ENCODE data around the gene ME3.

ME3 gene

DNA sequence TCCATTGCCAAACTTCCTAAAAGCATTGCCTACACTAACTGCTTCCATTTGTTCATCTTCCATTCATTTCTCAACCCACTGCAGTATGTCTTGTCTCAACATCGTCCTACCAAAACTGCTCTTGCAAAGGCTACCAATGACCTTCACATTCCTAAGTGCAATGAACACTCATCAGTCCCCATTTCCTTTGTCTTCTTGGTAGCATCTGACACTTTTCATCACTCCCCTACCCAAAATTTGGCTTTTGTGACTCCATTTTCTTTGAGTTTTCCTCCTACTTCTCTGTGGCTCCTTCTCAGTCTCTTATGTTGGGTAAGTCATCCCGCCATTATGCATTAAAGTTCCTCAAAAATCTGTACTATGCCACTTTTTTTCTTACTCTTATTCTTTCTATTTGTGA is 162.3 kb downstream of the ME3 start:
- no peak for DNase-seq

GRCh38 chr11:86509588-86509974 is 162.8 kb downstream of the ME3 start:
- no peak for DNase-seq

GRCh38 chr11:86508604-86509587 is 163.5 kb downstream of the ME3 start:
- no peak for DNase-seq

DNA sequence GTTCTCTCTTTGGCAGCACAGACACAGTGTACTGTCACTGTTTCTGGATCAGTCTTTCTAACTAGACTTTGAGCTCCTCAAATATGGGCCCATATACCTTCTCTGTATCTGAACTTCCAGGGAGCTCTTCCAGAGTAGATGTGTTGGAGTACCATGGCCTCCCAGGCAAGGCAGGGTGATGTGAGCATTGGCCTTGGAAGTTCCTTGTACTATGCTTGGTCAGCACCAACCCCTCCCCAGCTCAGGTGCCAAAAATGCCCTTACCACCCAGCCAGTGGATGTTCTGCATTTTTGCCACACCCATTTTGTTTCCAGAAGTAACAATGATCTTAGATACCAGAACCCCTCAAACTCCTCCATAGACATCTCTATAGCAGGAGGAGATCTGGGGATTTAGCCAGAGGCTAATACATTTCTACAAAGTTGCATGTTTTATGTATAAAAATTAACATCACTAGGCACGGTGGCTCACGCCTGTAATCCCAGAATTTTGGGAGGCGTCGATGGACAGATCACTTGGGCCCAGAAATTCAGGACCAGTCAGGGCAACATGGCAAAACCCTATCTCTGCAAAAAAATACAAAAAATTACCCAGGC is 165.1 kb downstream of the ME3 start:
- no peak for DNase-seq

DNA sequence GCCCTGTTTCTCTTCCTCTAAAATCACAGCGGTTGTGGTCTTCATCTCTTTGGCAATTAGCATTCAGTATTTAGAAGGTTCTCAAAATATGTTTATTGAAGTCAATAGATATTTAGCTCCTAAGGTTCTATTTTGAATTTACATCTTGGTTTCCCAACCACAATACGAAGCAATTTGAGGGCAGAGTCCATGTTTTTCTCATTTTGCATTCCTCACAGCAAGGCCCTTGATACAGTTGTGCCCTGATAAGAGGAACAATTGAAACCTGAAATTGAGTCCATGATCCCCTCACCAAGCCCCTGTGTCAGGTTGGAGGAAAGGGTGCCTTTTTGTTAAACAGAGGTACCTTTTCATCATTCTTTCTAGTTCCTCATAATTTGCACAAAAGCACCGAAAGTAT is 166.2 kb downstream of the ME3 start:
- no peak for DNase-seq

- no peak for DNase-seq
Observed at GRCh38 chr11:86503131-86503530, 169.3 kb downstream of the ME3 start.

- DNase-seq = no peak
Observed at GRCh38 chr11:86502137-86502642, 170.2 kb downstream of the ME3 start.

DNA sequence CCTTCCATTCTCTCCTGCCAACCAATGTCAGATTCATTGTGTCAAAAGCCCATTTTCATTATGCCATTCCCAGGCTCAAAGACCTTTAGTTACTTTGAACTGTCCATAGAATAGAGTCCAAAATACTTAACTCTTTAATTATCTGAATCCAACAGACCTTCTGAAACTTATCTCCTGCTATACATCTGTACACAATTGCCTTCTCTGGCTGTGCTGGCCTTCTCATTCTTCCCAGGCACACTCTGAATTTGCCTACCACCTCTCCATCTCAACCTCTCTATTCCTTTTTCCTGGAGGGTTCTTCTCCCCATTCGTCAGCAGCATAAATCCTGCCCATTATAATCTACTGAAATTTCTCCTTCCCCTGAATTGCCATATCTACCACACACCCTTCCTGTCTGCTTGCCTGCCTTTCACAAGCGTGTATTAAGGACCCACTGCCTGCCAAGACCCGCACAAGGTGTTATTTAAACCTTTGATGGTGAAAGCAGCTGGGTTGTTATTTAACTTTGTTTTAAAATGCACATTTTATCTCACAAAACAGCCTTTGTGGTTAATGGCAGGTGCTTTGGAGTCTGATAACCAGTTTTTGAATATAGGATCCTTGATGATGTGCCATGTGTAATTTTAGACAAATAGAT is 171.8 kb downstream of the ME3 start:
- DNase-seq = no peak

- DNase-seq = no peak
Observed at GRCh38 chr11:86499723-86500129, 172.7 kb downstream of the ME3 start.

DNA sequence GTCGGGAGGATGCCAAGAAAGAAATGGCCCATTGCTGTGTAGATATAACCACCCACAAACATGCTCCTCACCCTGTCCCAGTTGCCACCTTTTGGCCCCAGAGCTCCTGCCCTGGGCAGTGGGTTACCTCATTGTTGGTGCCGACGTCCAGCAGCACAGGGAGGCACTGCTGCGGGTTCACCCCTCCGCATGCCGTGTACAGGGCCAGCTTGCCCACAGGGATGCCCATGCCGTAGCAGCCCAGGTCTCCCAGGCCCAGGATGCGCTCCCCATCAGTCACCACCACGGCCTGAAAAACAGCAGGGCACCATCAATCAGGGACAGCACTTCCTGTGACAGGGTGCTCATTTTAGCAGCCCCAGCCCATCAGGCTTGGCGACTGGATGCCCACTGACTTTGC is 174.6 kb downstream of the ME3 start:
- no peak for DNase-seq

DNA sequence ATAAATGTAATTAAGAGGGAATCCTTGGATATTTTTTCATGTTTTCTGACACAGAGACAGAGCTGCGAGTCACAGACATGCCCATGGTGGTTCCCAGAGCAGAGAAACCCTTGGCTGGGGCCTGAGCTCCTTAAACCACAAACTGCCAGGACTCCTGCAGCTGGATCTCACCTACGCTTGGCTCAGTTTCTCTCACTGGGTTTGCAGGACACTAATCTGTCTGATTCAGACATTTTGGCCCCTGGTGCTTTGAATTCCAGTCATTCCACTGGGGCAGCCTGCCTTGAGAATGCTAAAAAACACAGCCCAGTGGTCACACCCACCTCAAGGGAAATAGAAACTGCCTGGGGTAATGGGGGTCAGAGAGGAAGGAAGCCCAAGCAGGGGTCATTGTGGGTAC is 175.1 kb downstream of the ME3 start:
- no peak for DNase-seq

DNA sequence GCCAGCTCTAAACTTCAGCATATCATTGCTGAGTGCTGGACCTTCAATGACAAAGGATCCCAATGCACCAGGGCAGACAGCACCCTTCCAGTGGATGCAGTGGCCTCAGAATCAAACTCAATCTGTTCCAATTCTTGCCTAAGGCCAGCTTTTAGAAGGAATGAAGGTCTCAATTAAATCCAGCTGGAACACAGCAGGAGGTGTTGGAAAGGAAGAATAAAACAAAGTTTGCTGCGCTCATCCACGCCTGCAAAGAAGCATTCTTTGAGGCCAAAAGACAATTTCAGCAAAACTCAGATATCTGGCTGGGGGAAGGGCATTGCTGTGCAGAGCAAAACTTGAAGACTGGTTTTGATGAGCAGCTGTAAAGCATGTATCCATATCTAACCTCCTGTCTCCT is 177.1 kb downstream of the ME3 start:
- no peak for DNase-seq

- no peak for DNase-seq
Observed at GRCh38 chr11:86492370-86493010, 179.9 kb downstream of the ME3 start.

GRCh38 chr11:86491027-86491426 is 181.4 kb downstream of the ME3 start:
- DNase-seq = no peak

DNA sequence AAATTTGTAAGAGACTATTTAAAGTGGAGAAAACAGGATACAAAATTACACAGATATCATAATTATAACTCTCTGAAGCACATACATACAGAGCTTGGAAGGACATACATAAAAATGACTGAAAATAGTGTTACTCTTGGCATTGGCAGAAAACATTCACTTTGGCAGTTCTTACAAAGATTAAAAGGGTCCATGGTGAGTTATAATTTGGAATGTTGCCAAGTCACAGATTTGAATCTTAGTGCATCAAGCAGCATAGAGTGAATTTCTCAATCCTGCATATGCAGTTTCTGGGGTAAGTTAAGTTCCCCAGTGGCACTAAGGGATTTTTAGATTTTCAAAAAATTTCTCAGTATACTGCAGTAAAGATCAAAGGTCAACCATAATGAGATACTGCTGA is 181.8 kb downstream of the ME3 start:
- DNase-seq = no peak

DNA sequence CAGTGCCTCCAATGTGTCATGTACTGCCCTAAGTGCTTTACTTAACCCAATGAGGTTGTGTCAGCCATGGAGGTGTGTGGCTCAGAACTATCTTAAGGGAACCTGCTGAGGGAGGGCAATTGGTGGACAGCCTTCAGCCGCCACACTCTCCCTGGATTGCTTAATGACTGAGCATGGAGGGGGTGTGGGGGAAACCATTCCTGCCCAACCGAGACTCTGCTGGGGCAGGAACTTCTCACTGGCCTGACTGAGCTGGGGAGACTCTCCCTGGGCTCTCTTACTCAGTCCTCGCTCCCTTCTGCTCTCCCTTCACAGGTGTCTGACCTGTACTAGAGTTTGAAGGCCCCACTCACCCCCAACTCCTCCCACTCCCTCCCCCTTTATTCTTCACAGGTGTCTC is 183.0 kb downstream of the ME3 start:
- DNase-seq = no peak

- DNase-seq = no peak
Observed at GRCh38 chr11:86488553-86488952, 183.9 kb downstream of the ME3 start.

DNA sequence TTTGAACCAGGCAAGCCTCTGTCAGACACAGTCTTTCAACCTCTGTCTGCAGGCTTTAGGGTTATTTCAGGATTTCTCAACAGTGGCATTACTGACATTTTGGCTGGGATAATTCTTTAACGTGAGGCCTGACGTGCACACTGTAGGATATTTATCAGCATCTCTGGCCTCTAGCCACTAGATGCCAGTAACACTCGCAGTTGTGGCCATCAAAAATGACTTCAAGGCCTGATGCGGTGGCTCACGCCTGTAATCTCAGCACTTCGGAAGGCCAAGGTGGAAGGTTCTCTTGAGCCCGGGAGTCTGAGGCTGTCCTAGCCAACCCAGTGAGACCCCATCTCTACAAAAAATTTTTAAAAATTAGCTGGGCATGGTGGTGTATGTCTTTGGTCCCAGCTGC is 184.7 kb downstream of the ME3 start:
- DNase-seq = no peak

- peak; percentile 42 for DNase-seq
Observed at GRCh38 chr11:86486261-86487030, 186.0 kb downstream of the ME3 start.

DNA sequence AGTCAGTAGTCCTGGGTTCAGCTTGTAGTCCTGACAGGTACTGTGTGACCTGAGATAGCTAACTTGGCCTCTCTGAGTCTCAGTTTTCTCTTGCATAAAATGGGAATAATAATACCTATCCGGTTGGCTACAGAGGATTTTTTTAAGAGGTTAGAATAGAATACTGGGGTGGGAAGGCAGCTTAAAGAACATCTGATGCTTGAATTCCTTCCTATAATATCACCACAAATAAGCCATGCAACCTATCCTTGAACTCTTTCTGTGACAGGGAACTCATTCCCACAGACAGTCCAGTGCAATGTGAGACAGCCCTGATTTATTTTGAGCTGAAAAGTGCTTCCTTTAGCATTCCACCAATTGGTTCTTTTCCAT is 187.6 kb downstream of the ME3 start:
- no peak for DNase-seq

GRCh38 chr11:86483940-86484794 is 188.2 kb downstream of the ME3 start:
- DNase-seq = no peak

DNA sequence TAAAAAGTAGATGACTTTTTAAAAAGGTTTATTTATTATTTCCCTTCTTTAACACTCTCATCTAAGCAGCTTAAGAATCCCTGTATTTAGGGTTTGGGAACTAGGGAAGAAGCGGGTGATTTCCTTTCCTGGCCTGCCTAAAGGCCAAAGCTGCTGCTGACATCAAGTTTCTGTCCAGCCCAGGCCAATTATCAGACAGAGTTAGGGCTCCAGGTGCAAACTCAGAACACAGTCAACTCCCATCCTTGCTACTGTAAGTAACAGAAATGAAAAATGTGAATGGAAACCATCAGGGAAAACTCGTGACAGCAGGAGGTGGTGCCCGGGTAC is 188.8 kb downstream of the ME3 start:
- no peak for DNase-seq

Data from CD4-positive, alpha-beta T cell treated with Interleukin-10 for 1 hour (primary cell).